PFSK-1 (cell line): ENCODE measurements around the gene HS6ST1.

Experiments used
- FOXP2 ChIP-seq: optimal IDR thresholded peaks from 2 replicates; pipeline ENCODE3; 2011; ENCODE audit warnings: borderline replicate concordance, control low read depth, inconsistent platforms; ENCODE audit not compliant: insufficient read depth; ENCODE audit errors: extremely low read length, extremely low read depth
- POLR2AphosphoS5 ChIP-seq: IDR thresholded peaks from 2 replicates; pipeline ENCODE4 v1.6.1; 2012; ENCODE audit warnings: low read depth, mild to moderate bottlenecking, control low read depth, low read length, moderate library complexity
- REST ChIP-seq, 2 experiments: IDR thresholded peaks; 2 replicates each; pipeline versions ENCODE4 v1.6.1 to v1.8.0; 2011 to 2012; ENCODE audit warnings: low read depth in 2 of 2, low read length in 2 of 2, control low read depth in 1 of 2, inconsistent platforms in 1 of 2, mild to moderate bottlenecking in 1 of 2, moderate library complexity in 1 of 2; ENCODE audit not compliant: insufficient read depth in 1 of 2
- SIN3A ChIP-seq: IDR thresholded peaks from 2 replicates; pipeline ENCODE4 v1.6.1; 2012; ENCODE audit warnings: mild to moderate bottlenecking, low read length, moderate library complexity, borderline replicate concordance; ENCODE audit not compliant: insufficient read depth
- TAF1 ChIP-seq: IDR thresholded peaks from 2 replicates; pipeline ENCODE4 v1.6.1; 2012; ENCODE audit warnings: low read length, control low read depth, borderline replicate concordance; ENCODE audit not compliant: insufficient read depth

Gene HS6ST1

GRCh38 chr2:128344101-128344500, 25.4 kb upstream of the HS6ST1 start:
- no peak for TF ChIP-seq REST (IDR thresholded peaks at IDR 0.05; ENCODE audit: insufficient read depth in 1 of 2, low read depth in 2 of 2, low read length in 2 of 2)
- TF ChIP-seq POLR2AphosphoS5 = no peak
- TF ChIP-seq TAF1 = no peak
- TF ChIP-seq FOXP2 = no peak
- TF ChIP-seq SIN3A = no peak

GRCh38 chr2:128343459-128343858, 24.8 kb upstream of the HS6ST1 start:
- TF ChIP-seq TAF1 (no peak), SIN3A (no peak), FOXP2 (no peak), REST (IDR thresholded peaks at IDR 0.05; ENCODE audit: insufficient read depth in 1 of 2, low read depth in 2 of 2, low read length in 2 of 2) (no peak), POLR2AphosphoS5 (no peak)

- TF ChIP-seq POLR2AphosphoS5 (no peak), SIN3A (no peak), REST (IDR thresholded peaks at IDR 0.05; ENCODE audit: insufficient read depth in 1 of 2, low read depth in 2 of 2, low read length in 2 of 2) (no peak)
These were observed 23.9 kb upstream of the HS6ST1 start for GRCh38 chr2:128342550-128342949.

- TF ChIP-seq TAF1 (no peak), SIN3A (no peak), REST (IDR thresholded peaks at IDR 0.05; ENCODE audit: insufficient read depth in 1 of 2, low read depth in 2 of 2, low read length in 2 of 2) (no peak), FOXP2 (no peak), POLR2AphosphoS5 (no peak)
These were observed 23.0 kb upstream of the HS6ST1 start for GRCh38 chr2:128341621-128342020.

GRCh38 chr2:128332091-128332634, 13.5 kb upstream of the HS6ST1 start:
- TF ChIP-seq TAF1 = no peak
- no peak for TF ChIP-seq FOXP2
- no peak for TF ChIP-seq POLR2AphosphoS5
- no peak for TF ChIP-seq SIN3A
- TF ChIP-seq REST (IDR thresholded peaks at IDR 0.05; ENCODE audit: insufficient read depth in 1 of 2, low read depth in 2 of 2, low read length in 2 of 2) = no peak
